Cortex of kidney (tissue), 1 donor: ENCODE measurements around the gene LILRA2.
"Not testable (repeated sequence)": the region's sequence is repeated elsewhere in the genome, so short reads cannot be mapped to it uniquely, and the experiment has no call there.

Source experiments
- DNase-seq: peaks from one replicate; lab custom pipeline; 2025; lab: John Stamatoyannopoulos, UW

LILRA2 gene

DNA sequence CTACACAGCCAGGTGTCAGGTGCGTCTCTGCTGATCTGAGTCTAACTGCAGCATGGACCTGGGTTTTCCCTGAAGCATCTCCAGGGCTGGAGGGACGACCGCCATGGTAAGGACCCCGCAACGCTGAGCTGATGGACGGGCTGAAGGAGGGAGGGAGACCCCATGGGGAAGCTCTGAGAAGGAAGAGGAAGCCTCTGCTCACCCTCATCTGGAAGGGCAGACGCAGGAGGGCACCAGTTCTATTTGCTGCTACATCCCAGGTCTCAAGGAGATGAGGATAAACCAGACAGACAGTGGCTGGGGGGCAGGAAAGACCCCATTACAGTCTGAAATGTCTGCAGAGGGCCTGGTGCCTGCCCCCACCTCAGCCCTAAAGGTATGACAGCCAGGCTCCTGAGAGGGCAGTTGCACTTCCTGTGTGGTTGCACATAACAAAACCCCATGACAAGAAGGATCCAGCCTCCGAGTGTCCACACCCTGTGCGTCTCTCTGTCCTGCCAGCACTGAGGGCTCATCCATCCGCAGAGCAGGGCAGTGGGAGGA, at the start of gene LILRA2:
TSS of gene LILRA2 (plus strand) at position 461 of the 543 bp plus-strand sequence. CDS start 89 bp downstream, outside the sequence.
- DNase-seq = no peak

DNA sequence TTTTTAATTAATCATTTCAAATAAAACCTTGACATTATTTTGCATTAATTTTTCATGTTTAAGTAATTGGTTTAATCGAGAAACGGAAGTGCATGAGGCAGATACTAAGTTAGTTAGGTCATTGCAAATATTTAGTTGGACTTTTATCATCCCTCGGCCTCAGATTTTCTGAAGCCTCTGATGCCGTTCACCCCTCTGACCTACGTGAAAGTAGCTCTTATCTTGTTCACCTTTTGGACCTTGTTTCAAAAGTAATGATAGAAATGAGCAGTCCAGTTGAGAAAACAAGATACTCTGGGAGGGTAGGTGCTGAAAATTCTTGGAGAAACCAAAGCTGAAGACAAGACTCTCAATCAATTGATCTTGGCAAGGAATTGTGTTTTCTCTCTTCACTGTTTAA, 48.0 kb upstream of the LILRA2 start:
- no peak for DNase-seq

DNA sequence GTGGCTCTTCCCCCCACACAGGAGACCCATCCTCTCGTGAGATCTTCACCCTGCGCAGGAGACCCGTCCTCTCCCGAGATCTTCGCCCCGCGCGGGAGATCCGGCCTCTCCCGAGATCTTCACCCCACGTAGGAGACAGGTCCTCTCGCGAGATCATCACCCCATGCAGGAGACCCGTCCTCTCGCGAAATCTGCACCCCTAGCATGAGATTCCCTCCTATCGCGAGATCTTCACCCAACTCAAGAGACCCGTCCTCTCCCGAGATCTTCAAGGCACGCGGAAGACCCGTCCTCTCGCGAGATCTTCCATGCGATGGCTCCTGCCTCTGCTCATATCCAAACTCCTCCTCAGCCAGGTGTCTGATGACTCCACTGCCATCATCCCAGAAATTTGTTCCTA, 46.6 kb upstream of the LILRA2 start:
- no peak for DNase-seq

DNA sequence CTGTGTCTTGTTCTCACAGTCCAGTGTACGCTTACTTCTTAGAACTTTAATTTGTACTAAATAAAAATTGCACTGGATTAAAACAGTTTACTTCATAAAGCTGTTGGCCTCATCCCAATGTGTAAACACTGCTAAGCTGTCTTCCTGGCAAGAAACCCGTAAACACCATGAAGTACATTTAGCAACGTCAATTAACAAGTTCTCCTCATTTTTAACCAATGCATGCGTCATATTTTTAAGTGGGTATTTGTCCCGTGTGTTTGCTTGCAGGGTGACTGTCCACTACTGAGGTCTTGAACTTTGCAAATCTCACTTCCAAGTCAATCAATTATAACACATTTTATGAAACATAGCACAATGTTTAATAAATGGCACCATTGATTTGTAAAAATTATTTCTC, 42.7 kb upstream of the LILRA2 start:
- DNase-seq = no peak

DNA sequence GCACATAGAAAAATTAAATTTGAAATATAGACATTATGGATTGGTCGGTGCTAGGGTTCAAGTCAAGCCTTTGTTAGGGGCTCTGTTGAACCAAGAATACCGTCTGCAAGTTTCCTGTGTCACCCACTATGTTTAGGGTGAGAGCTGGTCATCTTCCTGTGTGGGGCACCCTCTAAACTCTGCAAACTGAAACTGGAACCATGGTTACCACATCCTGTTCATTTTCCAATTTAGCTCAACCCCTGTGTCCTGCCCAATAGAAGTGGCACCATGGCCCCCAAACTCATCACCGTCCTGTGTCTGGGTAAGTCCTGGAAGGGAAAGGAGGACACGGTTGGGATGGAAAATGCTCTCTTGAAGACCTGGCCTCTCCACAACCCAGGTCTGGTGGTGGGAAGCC, 41.1 kb upstream of the LILRA2 start:
- no peak for DNase-seq

DNA sequence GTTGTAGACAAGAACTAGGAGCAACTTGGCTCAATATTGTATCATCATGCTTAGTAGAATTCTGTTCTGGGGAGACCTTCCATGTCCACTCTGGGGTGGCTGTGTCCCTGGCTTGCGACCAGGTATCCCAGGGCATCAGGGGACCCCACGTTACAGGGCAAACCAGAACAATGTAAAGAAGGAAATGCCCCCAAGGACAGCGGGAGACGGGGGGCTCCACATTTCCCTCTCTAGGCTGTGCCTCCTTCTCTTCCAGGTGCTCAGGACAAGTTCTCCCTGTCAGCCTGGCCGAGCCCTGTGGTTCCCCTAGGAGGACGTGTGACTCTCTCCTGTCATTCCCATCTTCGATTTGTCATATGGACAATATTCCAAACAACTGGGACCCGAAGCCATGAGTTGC, 40.1 kb upstream of the LILRA2 start:
- no peak for DNase-seq

DNA sequence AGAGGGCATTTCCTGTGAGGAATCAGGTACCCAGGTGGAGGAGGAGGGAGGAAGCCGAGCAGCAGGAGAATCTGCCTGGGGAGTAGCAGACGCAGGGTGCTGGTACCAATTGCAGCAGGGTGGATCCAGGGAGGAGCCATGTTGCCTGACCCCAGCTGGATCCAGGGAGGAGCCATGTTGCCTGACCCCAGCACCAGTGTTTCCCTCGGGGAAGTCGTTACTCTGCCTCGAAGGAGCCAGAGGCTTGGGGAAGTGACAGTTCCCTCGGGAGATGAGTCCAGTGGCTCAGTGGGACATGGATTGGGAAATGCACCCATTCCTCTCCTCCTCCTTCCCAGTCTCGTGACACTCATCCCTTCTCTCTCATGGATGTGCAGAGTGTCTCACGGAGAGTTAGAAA, 39.4 kb upstream of the LILRA2 start:
- no peak for DNase-seq

DNA sequence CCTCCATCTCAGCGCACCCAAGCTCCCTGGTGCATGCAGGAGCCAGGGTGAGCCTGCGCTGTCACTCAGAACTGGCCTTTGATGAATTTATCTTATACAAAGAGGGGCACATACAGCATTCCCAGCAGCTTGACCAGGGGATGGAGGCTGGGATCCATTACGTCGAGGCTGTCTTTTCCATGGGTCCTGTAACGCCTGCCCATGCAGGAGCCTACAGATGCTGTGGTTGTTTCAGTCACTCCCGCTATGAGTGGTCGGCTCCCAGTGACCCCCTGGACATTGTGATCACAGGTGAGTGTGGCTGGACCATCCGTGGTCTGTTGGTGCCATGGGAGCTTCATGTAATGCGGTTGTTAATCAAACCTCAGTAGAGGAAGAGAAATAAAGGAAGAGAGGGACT, 38.0 kb upstream of the LILRA2 start:
- no peak for DNase-seq

DNA sequence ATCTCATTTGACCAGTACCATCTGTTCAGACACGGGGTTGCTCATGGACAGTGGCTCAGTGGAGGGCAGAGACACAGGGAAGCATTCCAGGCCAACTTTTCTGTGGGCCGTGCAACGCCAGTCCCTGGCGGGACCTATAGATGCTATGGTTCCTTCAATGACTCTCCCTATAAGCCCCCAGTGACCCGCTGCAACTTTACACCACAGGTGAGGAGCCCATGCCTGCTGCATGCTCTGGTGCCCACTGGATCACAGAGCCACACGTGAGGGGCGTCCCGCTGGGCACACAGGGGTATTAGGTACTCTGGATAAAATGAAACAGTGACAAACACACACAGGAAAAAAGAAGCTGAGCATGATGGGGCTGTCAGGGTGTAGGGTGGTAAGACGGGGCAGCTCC, 36.6 kb upstream of the LILRA2 start:
- DNase-seq = no peak

DNA sequence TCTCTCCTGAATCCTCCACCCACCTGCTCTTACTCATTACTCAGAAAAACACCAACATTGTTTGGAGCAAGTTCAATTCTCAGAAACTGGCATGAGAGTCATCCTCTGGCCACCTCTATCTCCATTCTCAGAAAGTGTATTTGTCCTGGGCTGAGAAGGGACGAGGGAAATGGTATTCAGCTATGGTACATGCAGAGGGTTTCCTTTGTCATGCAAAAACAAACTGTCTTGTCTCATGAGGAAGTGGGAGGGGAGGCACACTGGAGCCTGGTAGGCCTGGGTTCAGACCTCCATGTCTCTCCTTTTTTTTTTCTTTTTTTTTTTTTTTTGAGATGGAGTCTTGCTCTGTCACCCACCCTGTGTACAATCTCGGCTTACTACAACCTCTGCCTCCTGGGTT, 31.9 kb upstream of the LILRA2 start:
- no peak for DNase-seq

DNA sequence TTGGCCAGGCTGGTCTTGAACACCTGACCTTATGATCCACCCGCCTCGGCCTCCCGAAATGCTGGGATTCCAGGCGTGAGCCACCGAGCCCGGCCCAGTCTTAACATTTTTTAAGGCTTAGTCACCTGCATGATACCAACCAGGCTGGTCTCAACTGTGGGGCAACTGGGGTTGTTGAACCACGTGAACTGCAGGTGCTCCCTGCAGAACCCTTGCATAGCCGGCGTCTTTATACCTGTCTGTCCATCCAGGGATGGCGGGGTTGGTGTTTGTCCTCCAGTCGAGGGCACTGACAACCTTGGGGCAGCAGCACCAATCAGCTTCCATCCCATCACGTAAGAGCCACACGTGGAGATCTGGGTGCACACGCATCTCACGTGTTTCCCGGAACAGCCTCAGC, 24.8 kb upstream of the LILRA2 start:
- DNase-seq = no peak

DNA sequence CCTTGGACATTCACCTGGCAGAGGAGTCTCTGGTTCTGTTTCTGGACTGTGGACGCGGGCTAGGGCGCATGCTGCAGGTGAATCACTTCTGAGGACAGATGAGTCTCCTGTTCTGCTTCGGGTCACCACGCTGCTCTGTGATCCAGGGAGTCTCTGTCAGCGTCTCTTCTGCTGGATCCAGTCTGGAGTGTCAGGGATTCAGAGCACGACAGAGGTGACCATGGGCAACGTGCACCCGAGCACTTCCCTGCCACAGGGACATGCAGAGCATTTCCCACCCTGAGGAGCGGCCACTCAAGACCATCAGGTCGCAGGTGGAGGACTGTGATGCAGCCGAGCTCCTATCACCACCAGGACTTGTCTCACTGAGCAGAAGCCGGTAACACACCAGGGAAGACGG, 24.4 kb upstream of the LILRA2 start:
- DNase-seq = no peak

DNA sequence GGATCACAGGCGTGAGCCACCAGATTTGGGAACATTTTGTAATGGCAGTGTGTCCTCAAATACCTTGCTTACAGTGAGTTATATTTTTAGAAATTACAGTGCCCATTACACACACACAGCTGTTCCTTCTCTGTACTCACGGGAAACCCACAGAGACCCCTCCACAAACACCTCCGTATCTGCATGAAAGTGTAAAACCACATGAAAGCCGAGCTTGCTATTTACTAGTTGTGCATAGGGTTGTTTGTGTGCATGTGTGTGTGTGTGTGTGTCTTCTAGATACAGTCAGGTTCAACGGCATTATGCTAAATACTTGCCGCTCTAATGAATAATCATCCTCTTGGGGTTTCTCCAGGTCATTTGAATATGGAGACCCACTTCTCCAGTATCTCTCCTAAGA, 22.3 kb upstream of the LILRA2 start:
- DNase-seq = no peak

DNA sequence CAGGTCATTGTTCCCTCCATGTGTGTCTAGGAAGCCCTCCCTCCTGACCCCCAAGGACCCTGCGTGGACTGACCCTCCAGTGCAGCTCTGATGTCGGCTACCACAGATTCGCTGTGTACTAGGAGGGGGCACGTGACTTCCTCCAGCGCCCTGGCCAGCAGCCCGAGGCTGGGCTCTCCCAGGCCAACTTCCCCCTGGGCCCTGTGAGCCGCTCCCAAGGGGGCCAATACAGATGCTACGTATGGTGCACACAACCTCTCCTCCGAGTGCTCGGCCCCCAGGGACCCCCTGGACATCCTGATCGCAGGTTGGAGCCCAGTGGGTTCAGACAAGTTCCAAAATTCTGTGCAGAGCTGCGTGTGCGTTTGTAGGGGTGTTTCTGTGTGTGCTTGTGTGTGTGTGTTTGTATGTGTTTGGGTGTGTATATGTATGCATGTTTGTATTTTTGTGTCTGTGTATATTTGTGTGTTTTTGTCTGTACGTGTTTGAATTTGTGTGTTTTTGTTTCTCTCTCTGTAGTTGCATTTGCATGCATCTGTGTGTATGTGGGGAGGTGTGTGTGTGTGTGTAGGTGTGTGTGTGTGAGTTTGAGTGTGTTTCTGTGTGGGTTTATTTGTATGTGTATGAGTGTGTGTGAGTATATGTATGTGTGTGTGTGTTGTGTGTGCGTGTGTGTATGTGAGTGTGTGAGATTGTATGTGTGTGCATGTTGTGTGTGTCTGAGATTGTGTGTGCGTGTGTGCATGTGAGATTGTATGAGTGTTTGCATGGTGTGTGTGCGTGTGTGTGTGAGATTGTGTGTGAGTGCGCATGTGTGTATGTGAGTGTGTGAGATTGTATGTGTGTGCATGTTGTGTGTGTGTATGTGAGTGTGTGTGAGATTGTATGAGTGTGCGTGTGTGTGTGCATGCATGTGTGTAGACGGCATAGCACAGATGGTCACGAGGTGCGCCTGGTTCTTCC, 21.4 kb upstream of the LILRA2 start:
- DNase-seq = no peak

DNA sequence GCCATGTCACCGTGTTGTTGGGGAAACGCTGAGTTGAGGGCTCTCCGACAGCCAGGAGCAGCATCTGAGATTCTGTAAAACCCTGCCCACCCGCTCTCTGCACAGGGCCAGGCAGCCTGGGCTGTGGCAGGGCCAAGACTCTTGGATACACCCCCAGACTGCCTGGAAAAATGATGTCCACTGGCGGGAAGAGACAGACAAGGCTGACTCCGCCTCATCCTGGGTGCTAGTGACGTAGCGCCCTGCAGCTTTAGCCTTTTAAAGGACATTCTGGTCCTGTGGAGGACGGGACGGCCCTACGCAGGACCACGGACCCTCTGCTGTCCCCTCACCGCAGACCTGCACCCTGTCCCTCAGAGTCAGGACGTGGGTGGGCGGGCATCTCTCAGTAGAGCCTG, 20.7 kb upstream of the LILRA2 start:
- no peak for DNase-seq

DNA sequence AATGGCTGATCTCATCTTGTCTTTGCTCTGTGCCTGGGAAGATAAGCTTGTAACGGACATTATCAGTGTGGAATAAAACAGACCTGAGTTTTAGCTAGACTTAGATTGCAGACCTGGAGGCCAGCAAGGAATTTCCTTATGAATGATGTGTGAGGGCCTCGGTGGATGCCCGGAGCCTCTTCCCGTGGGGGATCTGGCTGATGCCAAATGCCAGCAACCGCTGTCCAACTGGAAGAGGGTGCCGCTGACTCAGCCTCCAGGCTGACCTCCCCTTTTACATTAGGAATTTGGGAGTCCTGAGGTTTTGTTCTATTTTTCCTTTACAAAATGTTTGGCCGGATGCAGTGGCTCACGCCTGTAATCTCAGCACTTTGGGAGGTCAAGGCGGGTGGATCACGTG, 19.6 kb upstream of the LILRA2 start:
- DNase-seq = no peak

DNA sequence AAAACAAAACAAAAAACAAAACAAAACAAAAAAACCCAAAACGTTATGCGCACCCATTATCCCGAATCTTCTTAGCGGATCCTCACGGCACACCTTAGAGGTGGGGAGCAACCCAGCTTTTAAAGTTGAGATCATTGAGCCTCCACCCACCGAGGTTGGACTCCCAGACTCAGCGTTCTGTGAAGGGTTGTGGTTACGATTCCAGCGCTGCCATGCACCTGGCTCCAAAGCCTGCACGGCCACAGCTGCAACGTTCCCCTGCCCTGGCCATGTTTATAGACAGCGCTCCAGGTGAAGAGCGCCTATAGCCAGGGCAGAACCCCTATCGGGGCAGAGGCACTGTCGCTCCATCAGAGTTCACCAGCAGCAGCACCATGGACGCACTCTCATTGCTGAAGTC, 18.7 kb upstream of the LILRA2 start:
- DNase-seq = no peak

DNA sequence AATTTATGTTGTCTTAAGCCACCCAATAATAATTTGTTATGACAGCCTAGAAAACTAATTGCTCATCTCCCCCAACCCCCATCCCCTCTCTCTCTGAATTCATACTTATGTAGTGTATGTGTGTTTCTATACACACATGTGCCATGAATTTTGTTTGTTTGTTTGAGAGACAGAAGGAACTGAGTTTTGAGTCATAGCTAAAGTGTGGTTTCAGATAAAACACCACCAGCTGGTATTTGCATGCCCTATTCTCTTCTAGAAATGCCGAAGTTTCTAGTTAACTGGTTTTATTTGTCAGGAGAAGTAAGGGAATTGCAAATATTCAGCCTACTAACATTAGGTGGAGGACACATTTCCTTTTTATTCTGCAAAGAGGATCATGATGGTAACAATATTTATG, 17.4 kb upstream of the LILRA2 start:
- DNase-seq = no peak

DNA sequence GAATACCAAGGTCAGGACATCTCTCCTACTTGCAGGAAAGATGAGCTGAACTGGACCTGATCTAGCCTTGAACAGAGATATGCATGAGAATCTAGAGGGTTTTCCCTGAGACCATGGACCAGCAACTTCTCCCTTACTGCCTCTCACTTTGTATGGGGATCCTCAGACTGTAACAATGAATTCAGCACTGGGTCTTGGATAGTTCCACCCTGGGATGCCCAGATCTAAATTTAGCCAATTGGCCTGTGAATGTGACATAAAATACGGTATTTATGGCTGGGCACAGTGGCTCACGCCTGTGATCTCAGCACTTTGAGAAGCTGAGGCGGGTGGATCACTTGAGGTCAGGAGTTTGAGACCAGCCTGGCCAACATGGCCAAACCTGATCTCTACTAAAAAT, 15.3 kb upstream of the LILRA2 start:
- no peak for DNase-seq

DNA sequence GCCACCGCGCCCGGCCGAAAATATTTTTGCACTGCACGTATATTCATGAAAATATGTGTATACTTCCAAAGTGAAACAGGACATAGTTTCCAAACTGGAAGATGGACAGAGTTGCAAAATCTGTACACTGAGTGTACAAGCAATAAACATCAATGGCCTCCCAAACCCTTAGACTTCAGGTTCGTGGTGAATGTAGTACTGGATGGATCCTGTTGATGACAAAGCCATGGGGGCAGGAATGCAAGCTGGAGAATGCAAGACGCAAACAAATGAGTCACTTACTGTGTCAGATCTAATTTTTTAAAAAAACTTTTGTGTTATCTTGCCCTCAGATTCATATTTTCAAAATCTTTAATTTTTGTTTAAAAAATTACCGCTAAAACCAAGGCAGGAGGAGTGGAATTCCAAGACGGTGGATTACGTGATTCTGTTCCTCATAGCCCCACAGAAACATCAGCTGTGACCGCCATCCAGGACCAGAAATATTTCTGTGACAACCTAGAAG, 12.7 kb upstream of the LILRA2 start:
- no peak for DNase-seq

DNA sequence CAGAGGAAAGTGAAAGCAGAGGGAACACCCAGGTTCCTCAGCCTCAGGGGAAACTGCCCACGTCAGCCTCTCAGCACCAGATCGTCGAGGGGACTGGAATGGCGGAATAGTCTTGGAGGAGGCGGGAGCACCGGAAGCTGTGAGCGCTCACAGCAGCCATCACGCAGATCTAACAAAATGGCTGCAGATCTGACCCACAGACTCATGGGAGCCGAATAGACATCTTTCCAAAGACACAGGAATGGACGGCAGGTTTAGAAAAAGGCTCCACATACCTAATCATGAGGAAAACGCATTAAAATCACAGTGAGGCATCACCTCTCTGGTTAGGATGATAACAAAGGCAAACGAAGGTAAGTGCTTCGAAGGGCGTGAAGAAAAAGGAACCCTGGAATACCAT, 11.8 kb upstream of the LILRA2 start:
- DNase-seq = no peak

DNA sequence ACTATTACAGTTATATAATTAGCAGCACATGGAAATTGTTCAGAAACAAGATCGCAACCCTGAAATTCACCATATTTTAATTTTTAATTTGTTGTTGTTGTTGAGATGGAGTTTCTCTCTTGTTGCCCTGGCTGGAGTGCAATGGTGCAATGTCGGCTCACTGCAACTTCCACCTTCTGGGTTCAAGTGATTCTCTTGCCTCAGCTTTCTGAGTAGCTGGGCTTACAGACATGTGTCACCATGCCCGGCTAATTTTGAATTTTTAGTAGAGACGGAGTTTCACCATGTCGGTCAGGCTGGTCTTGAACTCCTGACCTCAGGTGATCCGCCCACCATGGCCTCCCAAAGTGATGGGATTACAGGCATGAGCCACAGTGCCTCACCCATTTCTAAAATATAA, 10.4 kb upstream of the LILRA2 start:
- DNase-seq = not testable (repeated sequence)

DNA sequence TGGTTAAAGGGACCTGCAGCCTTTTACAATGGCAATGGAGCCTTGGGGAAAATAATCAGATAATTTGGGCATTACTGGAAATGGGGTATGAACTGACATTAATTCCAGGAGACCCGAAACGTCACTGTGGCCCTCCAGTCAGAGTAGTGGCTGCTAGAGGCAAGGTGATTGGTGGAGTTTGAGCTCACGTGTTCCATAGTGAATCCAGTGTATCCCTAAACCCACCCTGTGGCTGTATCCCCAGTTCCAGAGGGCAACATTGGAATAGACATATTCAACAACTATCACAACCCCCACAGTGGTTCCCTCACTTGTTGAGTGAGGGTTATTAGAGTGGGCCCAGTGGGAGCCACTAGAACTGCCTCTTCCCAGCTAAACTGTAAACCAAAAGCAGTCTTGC, 3.3 kb upstream of the LILRA2 start:
- DNase-seq = no peak
